HG03469 (cell line): ENCODE results near the gene ROBO1.

Source experiments
- ATAC-seq: cut with Tn5 transposase; IDR thresholded peaks from one replicate; pipeline ENCODE4 v1.9.1; 2021; ENCODE audit warnings: mild to moderate bottlenecking, moderate library complexity, moderate number of reproducible peaks; ENCODE audit not compliant: unreplicated experiment

The ROBO1 gene

GRCh38 chr3:79672075-79672474 lies 95.7 kb downstream of the ROBO1 start:
- no peak for ATAC-seq

GRCh38 chr3:79670178-79670577 lies 97.6 kb downstream of the ROBO1 start:
- ATAC-seq: no peak

DNA sequence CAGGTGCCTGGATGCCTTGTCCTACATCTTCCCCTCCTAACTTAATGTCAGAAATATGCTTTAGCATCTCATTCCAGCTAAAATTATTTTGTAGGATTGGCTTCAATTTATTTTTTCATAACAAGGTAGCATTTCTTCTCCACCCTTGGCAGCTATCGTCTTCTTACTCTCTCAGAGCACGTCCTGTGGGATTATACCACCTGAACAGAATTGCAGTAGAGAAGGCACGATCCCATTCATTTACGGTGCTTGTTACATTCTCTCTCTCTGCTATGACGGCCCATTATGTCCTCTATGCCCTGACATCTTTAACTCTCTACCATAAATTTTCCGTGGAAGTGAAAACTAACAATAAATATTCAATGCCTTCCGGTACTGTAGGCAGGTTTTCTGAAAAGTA lies 103.3 kb downstream of the ROBO1 start:
- ATAC-seq: no peak

GRCh38 chr3:79661896-79662295 lies 105.9 kb downstream of the ROBO1 start:
- ATAC-seq: no peak

DNA sequence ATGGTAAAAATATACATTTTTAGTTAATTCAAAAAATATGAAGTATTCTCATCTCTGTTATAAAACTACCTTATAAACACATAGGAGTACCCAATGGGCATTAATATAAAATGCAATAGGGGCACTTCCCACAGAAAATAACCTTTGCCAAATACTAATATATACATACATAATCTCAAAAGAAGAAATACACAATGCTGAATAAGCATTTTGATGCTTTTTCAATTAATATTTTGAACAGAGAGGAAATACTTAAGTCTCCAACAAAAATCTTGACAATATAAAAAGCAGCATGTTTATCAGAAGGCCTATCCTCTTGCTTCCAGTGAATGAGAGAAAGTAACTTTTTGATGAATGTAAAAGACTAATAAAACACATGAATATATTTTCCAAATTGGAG lies 110.7 kb downstream of the ROBO1 start:
- ATAC-seq: no peak

GRCh38 chr3:79654019-79654418 lies 113.8 kb downstream of the ROBO1 start:
- no peak for ATAC-seq

- no peak for ATAC-seq
Measured at GRCh38 chr3:79653266-79653830, 114.5 kb downstream of the ROBO1 start.

DNA sequence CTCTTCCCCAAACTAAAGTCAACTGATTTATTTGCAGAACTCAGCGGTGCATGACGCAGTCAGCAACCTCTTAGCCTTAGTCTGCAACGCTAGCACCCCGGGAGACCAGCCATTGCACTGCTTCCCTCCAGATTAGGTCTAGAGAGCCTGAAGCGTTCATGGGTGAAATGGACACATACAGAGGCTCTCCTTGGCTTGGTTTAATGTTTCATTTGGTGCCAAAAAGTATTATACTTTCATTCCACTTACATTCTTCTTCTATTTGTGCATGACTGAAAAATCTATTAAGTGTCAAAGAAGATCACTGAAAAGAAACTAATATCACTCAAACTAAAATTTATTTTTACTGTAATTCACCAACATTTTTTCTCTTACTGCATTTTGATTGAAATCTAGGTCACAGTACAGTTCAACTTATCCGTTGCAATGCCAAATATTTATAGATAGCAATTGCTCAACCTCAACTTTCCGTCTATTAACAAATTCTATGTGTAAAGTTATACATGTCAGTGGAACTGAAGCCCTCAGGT lies 116.2 kb downstream of the ROBO1 start:
- no peak for ATAC-seq

DNA sequence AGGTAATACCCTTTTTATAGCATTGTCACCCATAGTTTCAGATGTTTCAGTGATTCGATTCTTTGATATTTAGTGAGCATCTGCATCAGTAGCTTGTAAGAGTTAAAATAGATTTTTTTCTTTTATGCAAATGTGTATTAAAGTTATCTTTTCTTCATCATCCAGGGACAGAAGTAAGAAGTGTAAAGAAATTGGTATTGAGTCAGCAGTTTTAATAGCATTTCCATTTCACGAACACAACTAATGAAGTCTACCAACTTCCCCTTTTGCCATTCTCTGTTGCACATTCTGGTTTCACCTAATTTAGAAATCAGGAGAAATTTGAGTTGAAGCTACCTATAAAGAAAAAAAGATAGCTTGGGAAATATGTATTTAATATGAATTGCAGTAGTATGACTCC lies 127.9 kb downstream of the ROBO1 start:
- ATAC-seq: no peak

DNA sequence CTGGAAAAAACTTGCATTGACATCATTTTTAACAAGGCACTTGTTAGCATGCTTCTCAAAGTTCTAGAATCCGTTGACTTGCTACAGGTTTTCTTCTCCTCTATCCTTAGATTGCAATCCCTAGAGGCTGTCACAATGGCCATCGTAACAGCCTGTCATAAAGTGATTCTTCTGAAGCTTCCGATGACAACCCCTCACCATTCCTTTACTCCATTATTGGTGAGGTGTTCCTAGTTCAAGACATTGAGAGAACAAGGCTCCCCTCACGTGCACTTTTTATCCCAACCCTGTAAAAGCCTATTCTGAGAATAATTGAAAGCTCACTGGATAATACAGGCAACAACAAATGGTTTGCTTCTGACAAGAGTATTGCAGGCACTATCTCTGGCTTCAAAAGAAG lies 131.4 kb downstream of the ROBO1 start:
- ATAC-seq: no peak

- no peak for ATAC-seq
Measured at GRCh38 chr3:79632842-79633241, 135.0 kb downstream of the ROBO1 start.

DNA sequence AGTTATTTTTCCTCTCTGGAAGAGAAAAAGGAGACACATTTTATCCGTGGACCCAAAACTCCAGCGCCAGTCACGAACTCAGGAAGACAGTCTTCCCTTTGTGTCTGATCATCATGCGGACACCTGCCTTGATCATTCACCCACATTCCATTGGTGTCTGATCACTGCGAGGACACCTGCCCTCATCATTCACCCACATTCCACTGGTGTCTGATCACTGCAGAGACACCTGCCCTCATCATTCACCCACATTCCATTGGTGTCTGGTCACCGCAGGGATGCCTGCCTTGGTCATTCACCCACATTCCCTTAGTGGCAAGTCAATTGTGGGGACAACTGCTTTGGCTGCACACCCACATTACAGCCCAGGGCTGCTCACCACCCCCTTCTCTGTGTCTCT lies 148.9 kb downstream of the ROBO1 start:
- ATAC-seq: no peak

- ATAC-seq: no peak
Measured at GRCh38 chr3:79606414-79606813, 161.4 kb downstream of the ROBO1 start.

- no peak for ATAC-seq
Measured at GRCh38 chr3:79604681-79605080, 163.1 kb downstream of the ROBO1 start.

DNA sequence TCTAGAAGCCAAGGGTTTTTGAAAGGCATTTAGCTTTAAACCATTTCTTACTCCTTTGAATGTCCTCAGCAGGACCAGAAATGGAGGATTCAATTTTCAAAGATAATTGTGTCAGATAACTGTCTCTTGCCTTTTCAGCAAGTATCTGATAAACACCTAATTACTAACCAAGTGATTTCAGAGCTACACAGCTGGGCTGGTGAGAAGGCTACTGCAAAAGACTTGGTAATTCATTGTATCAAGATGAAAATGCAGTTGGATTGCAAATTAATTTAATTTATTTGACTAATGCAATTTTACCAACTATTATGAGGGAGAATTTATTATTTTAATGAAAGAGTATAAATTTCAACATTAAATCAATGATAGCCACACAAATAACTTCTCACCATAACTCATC lies 165.4 kb downstream of the ROBO1 start:
- ATAC-seq: no peak

DNA sequence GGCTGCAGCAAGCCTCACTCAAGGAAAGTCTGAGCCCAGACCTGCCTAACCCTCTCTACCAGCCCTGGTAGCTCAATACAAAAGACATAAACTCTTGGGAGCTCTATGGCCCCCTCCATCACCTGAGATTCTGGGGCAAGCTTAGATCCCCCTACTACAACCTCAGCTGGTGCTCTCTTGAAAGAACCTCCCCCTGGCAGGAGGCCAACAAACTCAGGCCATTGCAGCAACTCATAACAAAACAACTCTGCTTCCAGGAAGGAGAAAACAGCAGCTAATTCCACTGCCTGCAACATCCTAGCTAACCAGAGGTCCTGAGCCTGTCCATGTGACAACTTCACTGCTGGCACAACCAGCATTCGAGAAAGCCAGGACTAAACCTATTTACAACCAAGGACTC lies 169.2 kb downstream of the ROBO1 start:
- ATAC-seq: no peak

DNA sequence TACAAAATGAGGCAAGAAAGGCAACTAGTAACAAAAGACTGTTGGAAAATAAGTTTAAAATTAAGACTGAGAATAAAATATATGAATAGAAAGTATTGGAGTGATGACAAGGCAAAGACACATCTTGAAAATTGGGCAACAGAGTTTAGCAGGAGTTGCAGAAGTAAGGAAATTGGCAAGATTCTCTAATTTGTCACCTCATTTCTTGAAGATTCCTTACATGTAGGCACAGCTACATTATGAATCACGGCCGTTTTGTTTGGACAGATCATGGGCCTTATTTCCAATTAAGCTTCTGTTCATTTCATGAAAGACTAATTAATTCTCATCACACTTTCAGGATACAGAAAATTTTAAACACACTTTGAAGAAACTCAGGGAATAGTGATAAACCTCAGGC lies 170.1 kb downstream of the ROBO1 start:
- ATAC-seq: no peak

DNA sequence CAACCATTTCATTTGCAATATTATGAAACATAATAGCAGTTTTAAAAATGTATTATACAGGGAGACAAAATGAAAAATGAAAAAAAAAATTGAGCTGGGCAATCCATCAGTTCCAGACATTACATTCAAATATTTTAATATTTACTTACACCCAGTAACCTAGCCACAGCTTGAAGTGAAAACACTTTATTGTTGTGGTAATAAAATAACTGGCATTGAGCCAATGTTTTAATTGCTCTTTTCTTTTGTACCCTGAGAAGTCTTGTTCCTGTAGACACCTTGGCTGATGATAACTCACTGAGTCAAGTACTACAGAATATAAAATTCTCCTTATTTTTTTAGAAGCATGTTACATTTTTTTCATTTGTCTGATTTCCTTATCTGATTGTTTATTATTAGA lies 180.6 kb downstream of the ROBO1 start:
- no peak for ATAC-seq

DNA sequence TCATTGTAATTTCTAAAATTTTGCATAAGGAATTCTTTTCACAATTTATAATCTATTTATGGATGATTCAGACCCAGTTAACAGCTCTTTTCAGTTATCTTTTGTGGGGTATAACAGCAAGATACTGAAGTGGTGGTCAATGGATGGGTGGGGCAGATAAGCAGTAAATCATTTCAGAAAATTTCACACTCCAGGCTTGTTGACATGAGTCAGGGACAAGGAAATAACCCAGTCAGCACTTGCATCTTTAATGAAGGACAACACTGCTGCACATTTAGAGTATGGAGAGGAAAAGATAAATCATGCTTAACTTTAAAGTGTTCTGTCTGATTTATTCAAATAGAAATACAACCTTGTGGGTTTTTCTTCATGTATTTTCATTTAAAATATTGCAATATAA lies 181.6 kb downstream of the ROBO1 start:
- ATAC-seq: no peak

DNA sequence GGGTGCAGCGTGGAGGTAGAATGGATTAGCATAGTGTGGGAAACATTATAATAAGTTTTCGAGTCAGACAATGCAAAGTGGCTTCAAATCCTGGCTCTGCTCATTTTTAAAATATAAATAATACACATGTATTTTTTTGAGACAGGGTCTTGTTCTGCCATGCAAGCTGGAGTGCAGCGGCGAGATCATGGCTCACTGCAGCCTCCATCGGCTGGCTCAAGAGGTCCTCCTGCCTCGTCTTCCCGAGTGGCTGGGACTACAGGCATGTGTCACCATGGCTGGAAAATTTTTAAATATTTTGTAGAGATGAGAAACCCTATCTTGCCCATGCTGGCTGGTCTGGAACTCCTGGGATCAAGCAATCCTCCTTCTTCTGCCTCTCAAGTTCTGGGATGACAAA lies 194.9 kb downstream of the ROBO1 start:
- no peak for ATAC-seq

DNA sequence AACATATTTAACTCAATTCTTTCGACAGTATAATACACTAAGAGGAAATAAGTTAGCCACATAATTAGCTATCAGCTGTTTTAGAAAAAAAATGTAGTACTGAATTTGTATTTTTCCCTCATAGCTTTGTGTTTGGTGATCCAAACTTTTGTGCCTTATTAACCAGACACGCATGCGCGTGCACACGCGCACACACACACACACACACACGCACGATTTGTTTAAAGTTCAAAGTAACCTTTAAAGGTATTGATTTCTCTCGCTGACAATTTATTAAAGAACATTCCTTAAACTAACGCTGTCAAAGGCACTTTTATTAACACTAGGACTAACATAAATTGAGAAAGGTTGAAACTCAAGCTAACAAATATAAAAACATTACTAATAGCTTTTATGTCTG lies 198.9 kb downstream of the ROBO1 start:
- ATAC-seq: no peak

DNA sequence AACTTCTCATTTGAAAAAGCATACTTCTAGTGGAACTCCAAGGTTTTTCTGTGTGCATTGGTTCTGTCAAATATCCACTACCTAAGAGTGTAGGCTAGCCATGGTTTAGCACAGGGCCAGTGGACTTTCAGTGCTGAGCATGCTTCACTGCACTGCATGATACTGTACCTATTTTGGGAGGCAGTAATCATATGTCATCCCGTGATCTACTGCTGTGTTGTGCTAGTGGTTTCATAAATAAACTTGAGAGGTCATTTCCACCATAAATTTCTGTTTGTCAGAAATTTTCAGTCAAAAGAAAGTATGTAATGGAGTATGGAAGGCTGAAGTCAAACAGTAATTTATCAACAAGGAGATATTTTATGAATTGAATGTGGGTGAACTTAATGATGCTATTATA lies 203.6 kb downstream of the ROBO1 start:
- no peak for ATAC-seq

- no peak for ATAC-seq
Measured at GRCh38 chr3:79560698-79561097, 207.1 kb downstream of the ROBO1 start.
